Panc1 (cell line): Measurements from ENCODE around the gene RNF213. TPM values are rescaled to one million over a fixed set of nuclear protein-coding genes. Genes with fewer than 3 reads are reported as not detected.

Source experiments
- ATAC-seq: fragments of 200-7000 bp; cut with Tn5 transposase; 2 replicates; pipeline ENCODE4 v1.9.1; 2020; ENCODE audit warnings: mild to moderate bottlenecking, moderate library complexity
- BruUV-seq: library from RNA; stranded (reverse); fragments of 400-500 nt; replicated peaks from 2 replicates; lab custom pipeline; 2021; lab: Mats Ljungman, UMichigan
- CTCF ChIA-PET: fragments of 300-600 bp; sonication (Branson Sonifier 250); formaldehyde crosslinking; loops from one replicate; lab custom pipeline; 2022; ENCODE audit warnings: antibody characterized with exemption; lab: Charles Lee
- POLR2A ChIA-PET: fragments of 300-600 bp; sonication (Branson Sonifier 250); formaldehyde crosslinking; loops from one replicate; lab custom pipeline; 2022; ENCODE audit warnings: antibody characterized with exemption; lab: Charles Lee
- DNase-seq: peaks from one replicate; pipeline ENCODE4 v3.0.0-alpha.2; 2010; ENCODE audit warnings: low read depth, low spot score
- H3K27ac ChIP-seq: 2 replicates; pipeline ENCODE4 v1.5.1; 2011; ENCODE audit warnings: mild to moderate bottlenecking, low read length, inconsistent platforms
- H3K27me3 ChIP-seq: fragments of 200-500 bp; sonication (Bioruptor generic); 2 replicates; pipeline ENCODE4 v1.6.0; 2014; ENCODE audit warnings: low read length, inconsistent platforms; ENCODE audit not compliant: control insufficient read depth, insufficient read depth
- H3K36me3 ChIP-seq: fragments of 200-500 bp; sonication (Bioruptor generic); 2 replicates; pipeline ENCODE4 v1.5.1; 2014; ENCODE audit warnings: inconsistent platforms, mild to moderate bottlenecking, low read length, moderate library complexity; ENCODE audit not compliant: control insufficient read depth, insufficient read depth
- H3K4me1 ChIP-seq: 2 replicates; pipeline ENCODE4 v1.5.1; 2011; ENCODE audit warnings: inconsistent platforms, mild to moderate bottlenecking, low read length, moderate library complexity; ENCODE audit not compliant: control insufficient read depth, insufficient read depth
- H3K4me3 ChIP-seq, 2 experiments: 2 replicates each; pipeline ENCODE4 v1.5.1; 2011 to 2012; ENCODE audit warnings: low read depth in 2 of 2, low read length in 2 of 2, mild to moderate bottlenecking in 2 of 2, inconsistent platforms in 1 of 2, moderate library complexity in 1 of 2
- H3K9me3 ChIP-seq: fragments of 200-500 bp; sonication (Bioruptor generic); 2 replicates; pipeline ENCODE4 v1.5.1; 2014; ENCODE audit warnings: low read depth, mild to moderate bottlenecking, inconsistent platforms, low read length, moderate library complexity; ENCODE audit not compliant: control insufficient read depth, insufficient read depth
- POLR2AphosphoS5 ChIP-seq: IDR thresholded peaks from 2 replicates; pipeline ENCODE4 v1.6.1; 2012; ENCODE audit warnings: mild to moderate bottlenecking, low read depth, low read length, moderate library complexity
- REST ChIP-seq, 2 experiments: IDR thresholded peaks; 2 replicates each; pipeline ENCODE4 v1.6.1; 2011 to 2012; ENCODE audit warnings: low read depth in 2 of 2, control low read depth in 1 of 2, low read length in 1 of 2, mild to moderate bottlenecking in 1 of 2, moderate library complexity in 1 of 2; ENCODE audit not compliant: insufficient read depth in 1 of 2
- SIN3A ChIP-seq: IDR thresholded peaks from 2 replicates; pipeline ENCODE4 v1.6.1; 2012; ENCODE audit warnings: low read depth, mild to moderate bottlenecking, low read length, moderate library complexity, borderline replicate concordance; ENCODE audit not compliant: insufficient read depth
- TCF7L2 ChIP-seq: IDR thresholded peaks from 2 replicates; pipeline ENCODE4 v1.6.1; 2011; ENCODE audit warnings: mild to moderate bottlenecking, low read depth, low read length, inconsistent platforms
- in situ Hi-C: cut with HindIII; loops from 2 replicates; pipeline ENCODE4 v1.10.0; 2016; ENCODE audit warnings: low sequenced_read_pairs, low pct_unique_long_range_greater_than_20kb
- intact Hi-C: fragments of 100-400 bp; cut with micrococcal nuclease; formaldehyde crosslinking; loops from one replicate; pipeline ENCODE4 v1.10.0; 2022; ENCODE audit not compliant: unreplicated experiment
- total RNA-seq: library from RNA; stranded (reverse); gene quantifications from one replicate; pipeline ENCODE4 v1.2.1, GENCODE V29; 2021; ENCODE audit not compliant: unreplicated experiment
- TF ChIP-seq, protein P1 (sequence below): fragments of 450-650 bp; IDR thresholded peaks from 2 replicates; pipeline ENCODE4 v1.5.1; 2017; ENCODE audit warnings: mild to moderate bottlenecking

RNF213 gene
- total RNA-seq, 1 experiment from 2014 or later = 230 TPM

DNA sequence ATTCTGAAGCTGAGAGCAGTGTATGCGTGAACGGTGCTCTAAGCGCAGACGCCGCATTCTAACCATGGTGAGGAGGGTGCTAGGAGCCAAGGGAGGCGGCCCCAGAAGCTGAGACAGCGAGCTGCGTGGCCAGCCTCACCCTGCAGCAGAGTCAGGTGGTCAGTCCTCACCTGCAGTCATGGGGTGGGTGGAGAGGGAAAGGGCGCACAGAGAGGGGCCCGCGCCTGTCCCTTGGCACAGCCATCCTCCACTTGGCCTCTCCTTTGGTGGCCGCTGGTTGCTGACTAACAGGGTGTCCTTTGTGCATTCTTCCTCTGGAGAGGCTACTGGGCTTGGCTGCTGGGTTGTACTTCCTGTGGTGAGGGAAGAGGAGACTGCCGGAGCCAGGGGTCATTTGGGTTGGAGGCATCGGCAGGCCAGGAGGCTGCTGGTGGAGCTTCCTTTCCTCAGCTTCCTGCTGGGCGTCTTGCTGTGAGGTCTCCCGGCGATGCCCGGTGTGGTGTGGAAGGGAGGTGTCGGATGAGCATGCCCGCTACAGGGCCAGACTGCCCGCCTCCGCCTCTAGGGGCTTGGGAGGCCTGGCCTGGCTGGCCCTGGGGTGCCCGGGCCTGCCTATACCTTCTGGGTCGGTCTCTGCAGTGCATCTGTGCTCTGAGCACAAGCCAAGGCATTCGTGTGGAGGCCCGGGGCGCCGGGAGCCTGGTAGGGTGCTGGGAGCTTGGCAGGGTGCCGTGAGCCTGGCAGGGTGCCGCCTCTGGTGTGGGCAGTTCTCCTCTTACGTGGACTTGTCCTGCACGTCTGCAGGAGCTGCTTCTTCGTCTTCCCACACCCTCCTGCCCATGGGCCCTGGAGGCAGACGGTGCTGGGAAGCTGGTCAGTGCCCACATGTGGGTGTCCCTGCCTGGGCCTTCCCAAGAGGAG, 17.4 kb downstream of the RNF213 start:
- Histone ChIP-seq H3K36me3 (peaks cover 2% of the 10 kb centered on the region; the same call in 1 of the 2 replicates), H3K4me1 (peaks cover 35% of the 10 kb centered on the region), H3K27ac (peak overlapping the region; percentile 77), H3K4me3 (peak overlapping the region in 1 of 2 experiments; percentile 33; a peak in 2 of 4 replicates), H3K27me3 (no peaks in the 10 kb centered on the region), H3K9me3 (no peaks in the 10 kb centered on the region)
- POLR2A ChIA-PET = no interaction called here
- ATAC-seq (peak; percentile 86), DNase-seq (no peak)
- BruUV-seq = no TSS peak
- in situ Hi-C loops = no loop called here
- intact Hi-C loops = no loop called here
- CTCF ChIA-PET = no interaction called here
- TF ChIP-seq POLR2AphosphoS5 (peak; percentile 14; the same call in 1 of the 2 replicates), SIN3A (no peak)

- intact Hi-C loops = no loop called here
- Histone ChIP-seq H3K27me3 (no peaks in the 10 kb centered on the region), H3K4me3 (no peak overlapping the region), H3K9me3 (no peaks in the 10 kb centered on the region), H3K4me1 (peaks cover 35% of the 10 kb centered on the region), H3K27ac (no peak overlapping the region; the same call in 1 of the 2 replicates), H3K36me3 (peaks cover 2% of the 10 kb centered on the region; the same call in 1 of the 2 replicates)
- BruUV-seq = TSS peak; percentile 16
- no peak for DNase-seq
- ChIA-PET CTCF (no interaction called here), POLR2A (interaction anchor here (0.7 kb wide), 1 partner anchor 9 kb away, joined by 4 read pairs; no protein-coding TSS in a partner anchor)
- no peak for TF ChIP-seq POLR2AphosphoS5
- TF ChIP-seq REST (IDR thresholded peaks at IDR 0.05; ENCODE audit: insufficient read depth in 1 of 2, low read depth in 2 of 2, low read length in 1 of 2) = no peak
- no peak for TF ChIP-seq TCF7L2
- TF ChIP-seq SIN3A = no peak
- TF ChIP-seq, protein P1, sequence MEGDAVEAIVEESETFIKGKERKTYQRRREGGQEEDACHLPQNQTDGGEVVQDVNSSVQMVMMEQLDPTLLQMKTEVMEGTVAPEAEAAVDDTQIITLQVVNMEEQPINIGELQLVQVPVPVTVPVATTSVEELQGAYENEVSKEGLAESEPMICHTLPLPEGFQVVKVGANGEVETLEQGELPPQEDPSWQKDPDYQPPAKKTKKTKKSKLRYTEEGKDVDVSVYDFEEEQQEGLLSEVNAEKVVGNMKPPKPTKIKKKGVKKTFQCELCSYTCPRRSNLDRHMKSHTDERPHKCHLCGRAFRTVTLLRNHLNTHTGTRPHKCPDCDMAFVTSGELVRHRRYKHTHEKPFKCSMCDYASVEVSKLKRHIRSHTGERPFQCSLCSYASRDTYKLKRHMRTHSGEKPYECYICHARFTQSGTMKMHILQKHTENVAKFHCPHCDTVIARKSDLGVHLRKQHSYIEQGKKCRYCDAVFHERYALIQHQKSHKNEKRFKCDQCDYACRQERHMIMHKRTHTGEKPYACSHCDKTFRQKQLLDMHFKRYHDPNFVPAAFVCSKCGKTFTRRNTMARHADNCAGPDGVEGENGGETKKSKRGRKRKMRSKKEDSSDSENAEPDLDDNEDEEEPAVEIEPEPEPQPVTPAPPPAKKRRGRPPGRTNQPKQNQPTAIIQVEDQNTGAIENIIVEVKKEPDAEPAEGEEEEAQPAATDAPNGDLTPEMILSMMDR = no peak
- ATAC-seq = no peak
- in situ Hi-C loops = no loop called here
These were observed 19.2 kb downstream of the RNF213 start for GRCh38 chr17:80279895-80280294.
